T-helper 2 cell (primary cell): ENCODE results near the gene ABTB1.

Experiments
- DNase-seq, 5 experiments: peaks; one replicate each; pipeline versions ENCODE4 v3.0.0 to v3.0.0-alpha.2; 2012 to 2022

ABTB1 gene

DNA sequence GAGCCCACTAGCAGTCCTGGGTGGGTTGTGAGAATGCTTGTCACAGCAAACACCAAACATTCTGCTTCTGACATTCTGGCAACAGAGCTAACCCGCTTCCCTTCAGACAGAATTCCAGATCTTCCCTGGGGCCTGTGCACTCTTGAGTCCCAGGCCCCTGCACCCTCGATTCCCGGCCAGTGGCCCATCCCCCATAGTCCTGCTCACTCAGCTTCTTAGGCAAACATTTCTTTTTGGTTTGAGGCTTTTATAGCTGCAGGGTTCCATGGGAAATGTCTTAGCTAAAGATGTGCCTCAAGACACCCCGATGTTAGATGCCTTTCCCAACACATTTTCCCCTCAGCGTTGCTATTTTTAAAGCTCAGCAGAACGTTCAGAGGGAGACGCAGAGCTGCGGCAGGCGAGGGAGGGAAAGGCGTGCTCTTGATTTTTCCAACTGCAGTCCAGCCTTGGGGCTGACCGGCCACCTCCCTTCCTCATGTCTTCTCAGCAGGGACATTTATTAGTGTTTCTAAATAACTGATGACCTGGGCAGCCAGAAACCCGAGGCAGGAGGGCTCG lies 35.2 kb downstream of the ABTB1 start:
- DNase-seq: no peak

DNA sequence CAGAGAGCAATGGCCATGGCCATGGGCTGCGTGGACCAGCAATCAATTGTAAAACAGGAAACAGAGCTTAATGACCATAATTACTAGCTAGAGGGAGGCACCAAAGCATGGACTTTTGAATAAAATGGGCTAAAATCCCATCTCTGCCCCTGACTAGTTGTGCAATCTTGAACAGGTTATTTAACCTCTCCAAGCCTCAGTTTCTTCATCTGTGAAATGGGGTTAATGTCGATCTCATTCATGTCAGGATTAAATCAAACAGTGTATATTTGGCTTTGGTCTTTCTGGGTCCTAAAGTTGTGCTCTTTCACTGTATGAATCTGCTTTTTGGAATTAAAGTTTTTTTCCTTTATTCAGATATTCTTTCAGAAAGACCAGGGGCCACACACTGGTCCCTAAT lies 36.1 kb downstream of the ABTB1 start:
- DNase-seq: no peak

DNA sequence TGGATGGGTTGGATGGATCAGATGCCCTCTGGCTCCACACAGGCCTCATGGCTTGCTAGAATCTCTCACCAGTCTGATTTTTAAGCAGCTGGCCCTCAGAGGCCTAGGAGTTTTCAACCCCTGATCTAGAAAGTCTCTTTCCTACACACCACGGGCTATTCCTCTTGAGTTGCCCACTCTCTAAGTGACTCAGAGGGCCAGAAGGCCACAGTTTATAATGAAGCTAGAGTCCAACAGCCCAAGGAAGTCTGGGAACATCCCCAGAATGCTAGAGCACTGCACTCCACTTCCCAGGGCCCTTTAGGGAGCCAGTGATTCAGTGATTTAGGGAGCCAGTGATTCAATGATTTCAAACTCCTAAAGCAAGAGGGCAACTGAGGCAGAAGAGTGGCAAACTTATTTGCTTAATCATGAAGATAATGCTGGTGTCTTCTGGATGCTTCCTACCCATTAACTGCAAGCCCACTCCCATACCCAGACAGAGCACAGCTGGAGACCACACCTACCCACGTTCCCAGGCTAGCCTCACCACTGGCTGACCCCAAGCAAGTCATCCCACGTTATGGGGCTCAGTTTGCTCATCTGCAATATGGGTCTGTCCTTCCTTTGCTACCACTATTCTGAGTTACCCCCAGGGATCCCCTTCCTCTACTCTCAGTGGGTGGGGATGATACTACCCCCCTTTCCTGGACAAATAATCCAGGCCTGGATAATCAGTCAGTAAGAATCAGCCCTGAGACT lies 36.7 kb downstream of the ABTB1 start:
- no peak for DNase-seq

DNA sequence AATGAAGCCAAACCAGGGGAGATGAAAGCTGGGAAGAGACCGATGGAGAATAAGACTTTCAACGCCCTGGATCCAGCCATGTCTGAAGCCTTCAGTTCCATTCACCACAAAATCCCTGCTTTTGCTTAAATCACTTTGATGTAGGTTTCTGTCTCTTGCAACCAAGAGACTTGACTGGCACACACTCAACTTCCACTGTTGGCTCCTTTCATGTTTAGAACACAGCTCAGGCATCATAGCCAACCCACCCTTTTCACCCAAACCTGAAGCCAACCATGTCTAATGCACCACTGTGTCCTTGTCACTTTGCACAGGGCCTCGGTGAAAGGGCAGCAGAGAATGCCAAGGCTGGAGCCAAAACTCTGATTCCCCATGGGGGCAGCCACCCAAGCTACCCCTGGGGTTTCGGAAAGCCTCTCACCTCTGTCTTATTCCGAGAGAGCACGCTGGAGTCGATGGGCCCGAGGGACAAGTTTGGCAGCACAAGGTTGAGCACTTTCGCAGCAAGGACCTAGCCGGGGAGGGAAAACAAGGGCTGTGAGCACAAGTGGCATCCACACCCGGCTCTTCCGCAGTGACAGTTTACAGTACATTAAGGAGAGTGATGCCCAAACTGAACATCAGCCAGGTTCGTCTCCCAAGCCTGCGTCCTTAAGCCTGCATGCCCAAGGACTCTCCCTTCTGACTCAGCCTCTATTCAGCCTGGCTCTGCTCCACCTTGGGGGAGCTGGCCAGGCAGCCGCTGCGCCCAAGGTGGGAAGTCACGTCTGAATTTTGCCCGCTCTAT lies 37.6 kb downstream of the ABTB1 start:
- no peak for DNase-seq

DNA sequence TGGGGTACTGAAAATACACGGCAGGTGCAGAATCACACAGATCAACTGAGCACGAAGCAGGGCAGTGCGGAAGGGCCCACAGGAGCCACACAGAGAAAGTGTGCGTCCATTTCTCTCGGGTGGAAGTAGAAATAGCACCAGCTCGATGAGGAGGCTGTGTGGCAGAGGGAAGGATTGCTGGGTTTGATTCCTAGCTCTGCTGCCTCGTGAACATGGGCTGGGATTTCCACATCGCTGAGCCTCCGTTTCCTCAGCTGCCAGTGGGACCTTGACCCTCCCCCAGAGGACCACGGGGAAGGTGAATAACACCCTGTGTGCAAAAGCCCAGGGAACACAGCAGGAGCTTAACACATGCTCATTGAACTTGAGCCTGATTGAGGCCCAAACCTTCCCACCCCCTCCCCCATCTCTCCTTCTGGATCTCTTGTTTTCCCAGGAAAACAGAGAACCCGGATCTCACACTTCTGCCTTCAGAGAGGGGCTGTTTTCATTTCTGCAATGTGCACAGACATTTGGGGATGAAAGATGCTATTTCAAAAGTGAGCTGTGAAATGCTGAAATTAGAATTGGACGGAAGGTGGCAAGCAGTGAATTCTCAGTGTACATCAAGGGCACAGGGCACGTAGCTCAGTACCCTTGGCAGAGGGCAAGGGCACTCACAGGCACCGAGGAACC lies 38.4 kb downstream of the ABTB1 start:
- DNase-seq: no peak

DNA sequence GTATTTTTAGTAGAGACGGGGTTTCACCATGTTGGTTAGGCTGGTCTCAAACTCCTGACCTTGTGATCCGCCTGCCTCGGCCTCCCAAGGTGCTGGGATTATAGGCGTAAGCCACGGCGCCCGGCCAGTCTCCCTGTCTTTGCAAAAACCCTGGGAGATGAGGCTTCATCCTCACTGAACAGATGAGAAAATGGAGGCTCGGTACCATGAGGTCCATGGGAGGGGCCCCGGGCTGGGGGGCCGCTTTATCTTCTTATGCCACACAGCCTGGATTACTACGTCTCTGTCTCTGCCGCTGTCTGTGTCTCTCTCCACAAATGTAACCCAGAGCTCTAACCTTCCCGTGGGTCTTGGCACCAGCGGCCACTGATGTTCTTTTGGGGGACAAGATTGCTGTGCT lies 39.1 kb downstream of the ABTB1 start:
- no peak for DNase-seq

DNA sequence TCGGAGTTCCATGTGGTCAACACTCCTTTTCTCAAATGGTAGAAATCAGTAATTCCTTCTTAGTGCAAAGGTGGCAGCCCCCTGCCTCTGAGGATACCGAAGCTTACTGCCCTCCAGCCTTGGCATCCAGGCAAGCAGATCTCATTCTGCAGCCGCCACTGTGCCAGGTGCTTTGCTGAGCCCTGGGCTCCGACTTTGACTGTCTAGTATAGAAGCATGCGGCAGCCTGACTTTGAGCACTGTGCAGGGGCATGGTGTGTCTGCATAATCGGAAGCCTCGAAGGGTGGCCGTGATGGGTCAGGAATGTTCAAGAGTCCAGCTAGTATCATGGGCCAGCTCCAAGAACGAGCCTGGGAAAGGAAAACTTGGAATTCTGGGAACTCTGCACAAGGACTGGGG lies 39.7 kb downstream of the ABTB1 start:
- DNase-seq: no peak

DNA sequence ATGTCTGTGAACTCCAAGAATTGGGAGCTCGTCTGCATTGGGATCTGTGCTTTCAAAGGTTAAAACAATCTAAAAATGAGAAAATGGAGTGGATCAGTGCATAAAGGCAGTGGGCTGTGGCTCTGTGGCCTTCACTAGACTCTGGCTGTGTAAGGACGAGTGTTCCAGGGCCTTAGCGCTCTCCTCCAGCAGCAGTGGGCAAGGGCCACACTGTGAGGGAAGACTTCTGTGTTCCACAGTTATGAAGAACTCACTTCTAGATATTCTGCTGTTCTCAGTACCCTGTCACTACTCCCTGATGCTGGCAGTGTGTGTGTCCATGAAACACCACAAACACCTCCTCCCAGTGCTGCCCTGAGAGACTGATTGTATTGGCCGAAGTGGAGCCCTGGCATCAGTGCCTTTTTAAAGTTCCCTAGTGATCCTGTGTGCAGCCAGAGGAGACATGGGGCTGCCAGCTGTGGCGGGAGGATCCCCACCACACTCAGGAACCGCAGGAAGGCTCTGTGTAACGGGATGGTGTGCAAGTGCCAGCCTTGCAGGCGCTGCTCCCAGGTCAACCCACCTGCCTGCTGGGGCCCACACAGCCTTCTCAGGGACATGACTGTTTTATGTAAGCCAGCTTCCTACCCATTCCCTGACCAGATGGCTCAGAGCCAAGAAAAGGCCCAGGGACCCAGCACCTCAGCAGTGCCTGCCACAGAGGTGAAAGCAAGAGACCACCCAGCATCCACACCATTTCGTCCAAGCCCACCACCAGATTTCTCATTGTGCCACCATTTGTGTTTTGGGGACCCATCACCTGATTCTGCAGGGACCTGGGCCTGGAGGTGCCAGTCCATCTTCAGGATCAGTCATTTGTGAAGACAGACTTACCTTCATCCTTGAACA lies 40.4 kb downstream of the ABTB1 start:
- no peak for DNase-seq

DNA sequence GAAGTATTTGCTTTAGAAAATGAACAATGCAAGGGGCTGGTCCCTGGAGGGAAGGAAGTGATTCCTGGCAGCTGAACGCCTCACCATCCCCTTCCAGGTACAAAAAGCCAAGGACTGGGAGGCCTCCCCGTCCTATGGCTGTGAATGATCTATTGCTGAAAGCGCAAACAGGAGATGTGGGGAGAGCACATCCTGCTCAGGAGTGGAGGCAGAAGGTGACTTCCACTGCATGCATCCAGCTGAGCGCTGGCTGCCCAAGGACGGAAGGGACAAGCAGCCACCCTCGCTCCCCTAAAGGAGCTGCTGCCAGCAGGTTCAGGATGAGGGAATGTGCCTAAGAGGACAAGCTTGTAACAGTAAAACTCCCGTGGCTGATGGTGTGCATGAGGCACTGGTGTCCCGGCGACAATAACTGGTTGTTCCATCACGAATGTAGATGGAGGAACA lies 41.4 kb downstream of the ABTB1 start:
- no peak for DNase-seq

DNA sequence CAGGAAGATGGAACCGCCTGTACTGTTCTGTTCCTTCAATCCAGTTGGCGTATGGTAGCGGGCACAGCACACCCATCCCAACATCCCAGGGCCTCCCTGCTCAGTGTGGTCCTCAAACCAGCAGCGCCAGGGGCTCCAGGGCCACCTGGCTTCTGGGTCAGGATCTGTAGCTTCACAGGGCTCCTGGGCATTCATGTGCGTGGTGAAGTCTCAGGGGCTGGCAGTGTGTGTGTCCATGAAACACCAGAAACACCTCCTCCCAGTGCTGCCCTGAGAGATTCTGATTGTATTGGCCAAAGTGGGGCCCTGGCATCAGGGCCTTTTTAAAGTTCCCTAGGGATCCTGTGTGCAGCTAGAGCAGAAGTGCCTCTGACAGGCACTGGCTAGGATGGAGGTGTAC lies 42.1 kb downstream of the ABTB1 start:
- no peak for DNase-seq

DNA sequence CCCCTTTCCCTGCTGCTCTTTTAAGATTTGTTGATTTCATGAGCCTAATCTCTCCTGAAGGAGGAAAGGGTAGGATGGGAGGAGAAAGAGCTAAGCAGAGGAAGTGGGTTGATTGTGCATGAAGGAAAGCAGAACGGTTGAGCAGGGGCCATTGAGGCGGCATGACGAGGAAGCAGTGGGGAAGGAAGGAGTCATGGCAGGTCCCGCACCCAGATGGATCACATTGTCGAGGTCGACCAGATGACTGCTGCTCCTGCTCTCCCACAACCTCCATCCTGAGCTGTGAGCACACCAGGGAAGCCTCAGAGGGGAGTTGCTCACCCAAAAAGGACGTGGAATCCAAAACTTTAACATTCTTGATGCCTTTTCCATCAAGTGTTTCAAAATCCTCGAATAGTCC lies 42.8 kb downstream of the ABTB1 start:
- DNase-seq: no peak

DNA sequence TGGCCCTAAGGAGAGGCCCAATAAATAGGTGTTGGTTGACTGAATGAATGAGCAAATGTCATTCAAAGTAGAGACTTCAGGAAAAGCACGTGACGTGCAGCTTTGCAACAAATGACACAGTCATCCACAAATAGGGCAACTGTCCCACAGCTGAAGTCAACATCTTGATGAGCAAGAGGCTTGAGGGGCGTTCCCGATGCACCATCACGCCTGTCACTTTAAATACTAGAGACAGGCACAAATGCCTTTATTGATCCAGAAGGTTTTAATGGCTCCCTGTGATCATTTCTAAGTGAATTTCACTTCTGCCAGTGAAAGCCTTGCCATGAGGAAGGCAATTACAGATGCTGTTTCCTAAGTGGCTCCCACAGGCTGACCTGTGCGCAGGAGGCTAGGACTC lies 43.6 kb downstream of the ABTB1 start:
- no peak for DNase-seq

DNA sequence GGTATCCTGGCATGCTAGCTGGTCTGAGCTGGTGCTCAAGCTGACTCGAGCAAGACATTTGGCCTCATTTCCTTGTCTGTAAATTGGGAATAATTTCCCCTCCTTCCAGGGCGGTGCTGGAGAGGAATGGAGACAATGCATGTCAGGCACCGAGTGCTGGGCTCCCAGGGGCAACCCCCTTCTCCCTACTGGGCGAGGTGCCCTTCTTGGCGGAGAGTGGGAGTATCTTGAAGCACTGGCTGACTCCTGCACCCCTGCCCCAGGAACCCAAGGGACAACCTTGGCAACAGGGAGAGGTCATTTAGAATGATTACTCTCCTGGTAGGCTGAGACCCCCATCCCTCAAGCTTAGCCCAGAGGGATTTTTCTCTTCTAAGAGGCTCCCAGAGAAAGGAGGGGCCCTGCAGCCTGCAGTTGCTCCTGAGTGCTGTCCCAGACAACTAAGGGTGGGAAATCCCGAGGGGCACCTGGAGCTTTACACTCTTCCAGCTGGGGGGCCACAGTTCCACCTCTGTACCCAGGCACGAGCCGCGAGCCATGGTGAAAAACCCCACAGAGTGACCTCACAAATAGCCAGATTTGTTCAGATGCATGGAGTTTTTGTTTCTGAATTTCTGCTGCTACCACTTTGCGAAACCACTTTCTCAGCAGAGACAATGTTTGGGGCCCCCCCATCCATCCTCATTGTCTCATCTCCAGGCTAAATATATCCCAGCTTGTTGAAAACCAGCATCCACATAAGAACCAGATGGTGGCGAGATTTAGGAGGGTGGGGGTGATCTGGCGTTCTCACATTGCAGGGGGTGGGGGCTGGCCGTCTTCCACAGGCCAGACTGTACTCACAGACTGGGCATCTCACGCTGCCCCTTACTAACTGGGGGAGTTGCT lies 44.8 kb downstream of the ABTB1 start:
- no peak for DNase-seq

DNA sequence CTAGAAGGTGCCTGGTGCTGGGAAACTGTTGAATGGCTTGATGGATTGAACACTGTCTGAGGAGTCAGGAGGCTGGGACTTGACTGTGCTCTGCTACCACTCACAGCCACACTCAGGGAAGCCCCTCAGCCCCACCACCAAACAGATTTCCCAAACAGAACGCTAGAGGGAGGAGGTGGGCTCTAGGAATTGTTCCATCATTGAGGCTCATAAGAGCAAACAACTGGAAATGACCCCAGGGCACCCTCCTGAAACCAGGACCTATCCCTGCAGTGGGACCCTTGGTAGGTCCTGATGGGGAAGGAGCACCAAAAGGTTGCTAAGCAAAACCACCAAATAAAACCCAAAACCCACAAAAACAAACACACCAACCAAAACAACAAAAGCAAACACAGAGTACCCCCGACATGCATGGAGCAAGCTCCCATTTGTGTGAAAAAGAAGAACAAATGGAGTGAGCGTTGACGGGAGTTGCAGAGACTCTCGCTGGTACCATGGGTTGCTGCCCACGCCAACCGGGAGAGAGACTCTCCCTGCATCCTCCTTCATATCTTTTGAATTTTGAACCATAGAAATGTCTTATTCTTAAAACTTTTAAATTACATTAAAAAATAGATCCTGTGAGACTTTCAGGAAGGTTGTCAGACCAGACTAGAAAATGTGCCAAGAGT lies 45.6 kb downstream of the ABTB1 start:
- DNase-seq: no peak

DNA sequence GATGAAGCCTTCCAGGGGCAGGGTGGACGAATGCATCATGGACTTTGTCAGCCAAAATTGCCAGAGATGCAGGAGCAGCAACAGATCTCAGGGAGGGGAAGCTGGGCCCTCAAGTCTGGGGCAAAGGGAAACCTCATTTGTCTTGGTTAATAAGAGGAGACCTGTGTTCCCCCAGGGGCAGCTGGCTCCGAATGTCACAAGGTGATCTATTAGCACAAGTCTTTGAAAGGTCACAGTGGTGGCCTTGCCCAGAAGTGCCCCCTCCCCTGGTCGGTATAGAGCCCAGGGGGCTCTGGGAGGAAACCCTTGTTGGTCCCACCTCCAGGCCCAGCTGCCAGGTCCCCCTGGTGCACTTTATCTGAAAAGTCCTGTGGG lies 46.2 kb downstream of the ABTB1 start:
- no peak for DNase-seq

DNA sequence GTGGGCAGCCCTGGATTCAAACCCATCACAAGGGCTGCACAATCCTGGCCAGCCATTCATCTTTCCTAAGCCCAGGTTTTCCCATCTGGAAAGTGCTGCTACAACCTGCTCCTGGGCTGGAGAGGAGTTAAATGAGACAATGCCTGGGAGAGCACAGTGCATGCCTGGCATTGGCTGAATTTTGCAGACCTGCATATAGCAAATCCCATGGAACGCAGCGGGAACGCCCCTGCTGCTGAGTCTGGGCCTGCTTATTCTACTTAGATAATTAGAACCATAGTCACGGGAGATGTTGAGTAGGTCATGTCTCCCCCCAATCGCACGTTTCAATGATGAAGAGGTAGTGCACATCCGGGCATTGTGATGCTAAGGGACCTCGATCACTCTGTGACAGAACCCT lies 46.6 kb downstream of the ABTB1 start:
- no peak for DNase-seq

DNA sequence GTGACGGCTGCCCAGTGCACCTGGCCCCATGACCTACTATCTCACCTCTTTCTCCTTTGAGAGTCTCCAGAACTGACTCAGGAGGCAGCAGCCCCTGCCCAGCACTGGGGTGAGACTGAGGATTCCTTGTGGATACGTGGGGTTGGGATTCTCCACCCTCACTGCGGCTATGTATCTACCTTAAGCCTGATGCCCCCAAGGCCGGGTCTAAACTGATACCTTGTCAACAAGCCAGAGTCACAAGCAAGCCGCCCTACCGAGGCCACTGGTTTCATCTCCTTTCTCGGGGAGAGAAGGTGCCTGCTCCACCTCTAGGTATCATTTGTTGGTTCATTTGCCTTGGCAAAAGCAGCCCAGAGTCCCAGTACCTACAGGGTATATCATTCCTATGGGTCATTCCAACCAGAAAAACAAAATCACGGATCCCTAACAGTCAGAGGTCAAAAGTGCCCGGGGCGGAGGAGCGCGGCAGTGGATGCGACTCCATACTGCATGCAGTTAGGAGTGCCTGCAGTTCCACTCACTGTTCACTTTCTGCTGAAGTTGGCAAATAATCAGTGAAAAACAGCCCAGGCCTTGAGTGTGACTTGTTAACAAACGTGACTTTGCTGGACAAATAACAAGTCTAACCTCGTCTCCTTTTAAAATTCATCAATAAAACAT lies 47.5 kb downstream of the ABTB1 start:
- DNase-seq: no peak

DNA sequence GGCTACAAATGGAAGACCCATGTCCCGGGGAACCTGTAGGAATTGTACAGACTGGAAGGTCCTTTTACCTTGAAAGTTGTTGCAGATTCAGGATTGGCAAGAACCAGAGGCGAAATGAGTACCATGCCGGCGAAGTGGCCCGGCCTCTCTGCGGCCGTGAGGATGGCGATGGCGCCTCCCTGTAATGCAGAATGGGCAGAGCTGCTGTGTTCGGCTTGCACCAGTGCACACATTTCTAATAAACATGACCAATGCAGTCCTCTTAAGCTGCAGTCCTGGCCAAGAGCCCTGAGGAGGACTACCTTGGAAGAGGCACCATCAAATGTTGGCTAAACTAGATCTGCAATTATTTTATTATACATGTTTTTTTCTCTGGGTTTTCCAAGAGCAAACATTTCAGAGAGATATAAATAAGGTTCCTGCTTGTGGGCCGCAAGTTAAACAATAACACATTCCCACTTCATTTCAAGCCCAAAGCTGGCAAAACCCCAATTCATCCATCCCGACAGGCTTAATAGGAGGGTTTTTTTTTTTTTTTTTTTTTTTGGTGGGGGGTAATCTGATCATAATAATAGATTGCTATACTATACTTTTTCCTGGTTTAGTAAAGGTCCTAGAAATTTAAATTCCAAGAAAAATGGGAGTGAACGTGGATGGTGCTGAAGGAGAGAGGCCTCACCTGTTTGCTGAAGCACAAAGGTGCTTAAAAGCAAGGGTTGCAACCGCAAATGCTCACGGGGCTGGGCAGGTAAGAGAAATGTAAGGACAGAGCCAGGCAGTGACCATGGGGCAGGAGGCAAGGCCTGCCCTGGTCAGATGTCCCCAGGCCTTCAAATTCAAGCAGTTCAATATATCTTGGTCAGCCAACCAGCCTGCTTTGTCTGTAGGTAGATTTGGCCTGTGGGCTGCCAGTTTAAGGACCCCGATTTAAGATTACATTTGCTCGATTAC lies 48.5 kb downstream of the ABTB1 start:
- no peak for DNase-seq
